Epithelial cell of esophagus (primary cell): ENCODE data around the gene ZNF813.

Experiments
- DNase-seq: peaks from one replicate; pipeline ENCODE4 v3.0.0; 2010; ENCODE audit warnings: low read depth
- H3K4me3 ChIP-seq: 2 replicates; pipeline ENCODE4 v1.5.1; 2011; ENCODE audit warnings: mild to moderate bottlenecking, low read length, control low read depth
- TF ChIP-seq, protein P1 (sequence below): IDR thresholded peaks from 2 replicates; pipeline ENCODE4 v1.5.1; 2011; ENCODE audit warnings: low read depth, mild to moderate bottlenecking, low read length, control low read depth, inconsistent platforms; ENCODE audit not compliant: insufficient read depth; ENCODE audit errors: missing control alignments

ZNF813 gene

DNA sequence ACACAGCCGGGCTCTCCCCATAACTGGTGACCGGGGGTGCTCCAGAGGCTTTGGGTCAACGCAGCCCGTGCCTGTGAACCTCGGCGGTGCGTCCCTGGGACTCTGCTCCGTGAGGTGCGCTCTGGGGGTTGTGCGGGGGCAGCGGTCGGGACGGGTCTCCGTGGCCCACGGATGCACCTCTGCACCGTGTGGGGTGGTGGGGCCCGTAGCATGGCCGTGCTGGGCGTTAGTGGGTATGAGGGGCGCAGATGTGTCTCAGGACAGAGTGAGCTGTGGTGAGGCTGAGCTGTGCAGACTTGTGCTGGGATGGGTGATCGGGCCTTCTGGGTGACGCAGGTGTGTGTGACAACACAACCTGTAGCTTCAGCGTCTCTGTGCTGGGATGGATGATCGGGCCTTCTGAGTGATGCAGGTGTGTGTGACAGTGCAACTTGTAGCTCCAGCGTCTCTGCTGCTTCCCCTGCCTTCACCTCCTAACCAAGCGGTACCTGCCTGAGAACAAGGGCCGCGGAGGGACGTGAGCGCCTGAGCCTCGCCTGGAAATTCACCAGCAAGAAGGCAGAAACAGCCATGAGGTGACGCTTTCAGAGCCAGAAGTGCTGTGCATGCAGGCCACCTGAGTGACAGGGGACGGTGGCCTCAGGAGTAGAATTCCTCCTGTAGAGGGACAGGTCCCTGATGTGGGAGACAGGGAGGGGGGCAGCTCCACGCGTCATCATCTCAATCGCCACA lies 71.0 kb downstream of the ZNF813 start:
- TF ChIP-seq, protein P1, sequence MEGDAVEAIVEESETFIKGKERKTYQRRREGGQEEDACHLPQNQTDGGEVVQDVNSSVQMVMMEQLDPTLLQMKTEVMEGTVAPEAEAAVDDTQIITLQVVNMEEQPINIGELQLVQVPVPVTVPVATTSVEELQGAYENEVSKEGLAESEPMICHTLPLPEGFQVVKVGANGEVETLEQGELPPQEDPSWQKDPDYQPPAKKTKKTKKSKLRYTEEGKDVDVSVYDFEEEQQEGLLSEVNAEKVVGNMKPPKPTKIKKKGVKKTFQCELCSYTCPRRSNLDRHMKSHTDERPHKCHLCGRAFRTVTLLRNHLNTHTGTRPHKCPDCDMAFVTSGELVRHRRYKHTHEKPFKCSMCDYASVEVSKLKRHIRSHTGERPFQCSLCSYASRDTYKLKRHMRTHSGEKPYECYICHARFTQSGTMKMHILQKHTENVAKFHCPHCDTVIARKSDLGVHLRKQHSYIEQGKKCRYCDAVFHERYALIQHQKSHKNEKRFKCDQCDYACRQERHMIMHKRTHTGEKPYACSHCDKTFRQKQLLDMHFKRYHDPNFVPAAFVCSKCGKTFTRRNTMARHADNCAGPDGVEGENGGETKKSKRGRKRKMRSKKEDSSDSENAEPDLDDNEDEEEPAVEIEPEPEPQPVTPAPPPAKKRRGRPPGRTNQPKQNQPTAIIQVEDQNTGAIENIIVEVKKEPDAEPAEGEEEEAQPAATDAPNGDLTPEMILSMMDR, result no peak
- peak overlapping the region; percentile 71 for H3K4me3 ChIP-seq
- no peak for DNase-seq

DNA sequence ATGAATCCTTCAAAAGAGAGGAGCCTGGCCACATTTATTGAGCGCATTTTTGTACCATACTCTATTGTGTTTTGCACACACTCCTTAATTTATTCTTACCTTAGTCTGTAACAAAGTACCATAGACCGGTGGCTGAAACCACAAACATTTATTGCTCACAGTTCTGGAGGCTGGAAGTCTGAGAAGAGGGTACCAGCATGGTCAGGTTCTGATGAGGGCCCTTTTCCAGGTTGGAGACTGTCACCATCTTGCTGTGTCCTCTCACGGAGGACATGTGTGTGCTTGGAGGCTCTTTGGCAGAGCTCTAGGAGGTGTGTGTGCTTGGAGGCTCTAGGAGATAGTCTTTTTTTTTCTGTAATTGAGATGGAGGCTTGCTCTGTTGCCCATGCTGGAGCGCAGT lies 72.6 kb downstream of the ZNF813 start:
- no peak for DNase-seq
- TF ChIP-seq, protein P1, result no peak
- no peak overlapping the region for H3K4me3 ChIP-seq

DNA sequence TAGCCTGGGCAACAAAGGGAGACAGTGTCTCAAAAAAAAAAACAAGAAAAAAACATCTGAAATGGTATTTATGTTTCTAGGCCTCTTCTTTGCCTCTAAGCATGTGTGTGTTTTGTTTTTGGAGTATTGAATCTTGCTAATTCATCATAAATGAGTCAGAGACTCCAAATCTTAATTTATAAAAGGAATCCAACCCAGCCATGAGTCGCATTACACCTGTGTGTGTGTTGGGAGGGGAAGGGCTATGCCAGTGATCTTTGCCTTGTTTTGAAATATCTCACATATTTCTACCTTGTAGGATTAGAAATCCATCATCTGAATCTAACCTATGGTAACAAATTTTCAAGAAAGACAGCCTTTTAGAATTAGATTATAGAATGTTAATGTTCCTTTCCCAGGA lies 74.4 kb downstream of the ZNF813 start:
- TF ChIP-seq, protein P1, result no peak
- H3K4me3 ChIP-seq, result no peak overlapping the region
- peak; percentile 60 for DNase-seq

DNA sequence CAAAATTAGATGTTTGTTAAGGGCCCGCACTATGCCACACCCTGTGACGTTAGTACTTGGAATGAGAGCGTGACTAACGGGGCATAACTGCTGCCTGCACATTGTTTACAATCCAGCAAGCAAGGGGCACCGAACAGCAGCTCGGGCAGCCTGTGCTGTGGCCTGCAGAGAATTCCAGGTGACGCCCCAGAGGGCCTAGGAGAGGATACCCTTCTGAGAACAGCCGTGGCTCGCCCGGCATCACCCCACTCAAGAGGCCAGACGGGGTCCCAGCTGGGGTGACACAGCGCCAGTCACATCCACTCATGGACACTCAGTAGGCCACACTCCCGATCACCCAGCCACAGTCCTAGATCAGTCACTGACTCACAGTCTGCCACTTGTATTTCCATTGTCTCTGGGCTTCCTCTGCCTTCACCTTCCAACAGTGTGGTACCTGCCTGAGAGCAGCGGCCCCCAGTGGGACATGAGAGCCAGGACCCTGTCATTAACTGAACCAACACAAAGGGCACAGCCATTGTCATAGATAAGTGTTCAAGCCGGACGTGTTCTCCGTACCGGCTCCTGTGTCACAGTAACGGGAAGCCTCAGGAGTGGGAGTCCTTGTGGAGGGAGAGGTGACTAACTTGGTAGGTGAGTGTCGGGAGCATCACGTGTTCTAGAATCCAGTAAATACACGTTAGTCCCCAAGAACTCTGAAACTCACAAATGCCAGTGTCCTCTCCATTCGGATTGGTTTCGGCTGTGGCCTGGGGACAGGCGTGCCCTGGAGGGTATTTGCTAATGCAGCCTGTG lies 77.9 kb downstream of the ZNF813 start:
- DNase-seq, result peak; percentile 72
- TF ChIP-seq, protein P1, result no peak
- no peak overlapping the region for H3K4me3 ChIP-seq
